ENCODE data around the gene PUM1.

The PUM1 gene

GRCh38 chr1:31073044-31073443 lies 7.5 kb upstream of the PUM1 start:
- no peak for TF ChIP-seq FOXP2 (optimal IDR thresholded peaks at IDR 0.05; ENCODE audit: borderline replicate concordance, extremely low read depth, extremely low read length, insufficient read depth)
- no peak for TF ChIP-seq POLR2AphosphoS5 (IDR thresholded peaks at IDR 0.05; ENCODE audit: low read depth, low read length)
- TF ChIP-seq, protein P1, sequence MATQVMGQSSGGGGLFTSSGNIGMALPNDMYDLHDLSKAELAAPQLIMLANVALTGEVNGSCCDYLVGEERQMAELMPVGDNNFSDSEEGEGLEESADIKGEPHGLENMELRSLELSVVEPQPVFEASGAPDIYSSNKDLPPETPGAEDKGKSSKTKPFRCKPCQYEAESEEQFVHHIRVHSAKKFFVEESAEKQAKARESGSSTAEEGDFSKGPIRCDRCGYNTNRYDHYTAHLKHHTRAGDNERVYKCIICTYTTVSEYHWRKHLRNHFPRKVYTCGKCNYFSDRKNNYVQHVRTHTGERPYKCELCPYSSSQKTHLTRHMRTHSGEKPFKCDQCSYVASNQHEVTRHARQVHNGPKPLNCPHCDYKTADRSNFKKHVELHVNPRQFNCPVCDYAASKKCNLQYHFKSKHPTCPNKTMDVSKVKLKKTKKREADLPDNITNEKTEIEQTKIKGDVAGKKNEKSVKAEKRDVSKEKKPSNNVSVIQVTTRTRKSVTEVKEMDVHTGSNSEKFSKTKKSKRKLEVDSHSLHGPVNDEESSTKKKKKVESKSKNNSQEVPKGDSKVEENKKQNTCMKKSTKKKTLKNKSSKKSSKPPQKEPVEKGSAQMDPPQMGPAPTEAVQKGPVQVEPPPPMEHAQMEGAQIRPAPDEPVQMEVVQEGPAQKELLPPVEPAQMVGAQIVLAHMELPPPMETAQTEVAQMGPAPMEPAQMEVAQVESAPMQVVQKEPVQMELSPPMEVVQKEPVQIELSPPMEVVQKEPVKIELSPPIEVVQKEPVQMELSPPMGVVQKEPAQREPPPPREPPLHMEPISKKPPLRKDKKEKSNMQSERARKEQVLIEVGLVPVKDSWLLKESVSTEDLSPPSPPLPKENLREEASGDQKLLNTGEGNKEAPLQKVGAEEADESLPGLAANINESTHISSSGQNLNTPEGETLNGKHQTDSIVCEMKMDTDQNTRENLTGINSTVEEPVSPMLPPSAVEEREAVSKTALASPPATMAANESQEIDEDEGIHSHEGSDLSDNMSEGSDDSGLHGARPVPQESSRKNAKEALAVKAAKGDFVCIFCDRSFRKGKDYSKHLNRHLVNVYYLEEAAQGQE (IDR thresholded peaks at IDR 0.05; ENCODE audit: insufficient read depth in 1 of 2, low read depth in 2 of 2, low read length in 2 of 2), result no peak
- TF ChIP-seq TAF1 (IDR thresholded peaks at IDR 0.05; ENCODE audit: borderline replicate concordance, insufficient read depth, low read length), result no peak
- no peak for TF ChIP-seq SIN3A (IDR thresholded peaks at IDR 0.05; ENCODE audit: borderline replicate concordance, insufficient read depth, low read length)

DNA sequence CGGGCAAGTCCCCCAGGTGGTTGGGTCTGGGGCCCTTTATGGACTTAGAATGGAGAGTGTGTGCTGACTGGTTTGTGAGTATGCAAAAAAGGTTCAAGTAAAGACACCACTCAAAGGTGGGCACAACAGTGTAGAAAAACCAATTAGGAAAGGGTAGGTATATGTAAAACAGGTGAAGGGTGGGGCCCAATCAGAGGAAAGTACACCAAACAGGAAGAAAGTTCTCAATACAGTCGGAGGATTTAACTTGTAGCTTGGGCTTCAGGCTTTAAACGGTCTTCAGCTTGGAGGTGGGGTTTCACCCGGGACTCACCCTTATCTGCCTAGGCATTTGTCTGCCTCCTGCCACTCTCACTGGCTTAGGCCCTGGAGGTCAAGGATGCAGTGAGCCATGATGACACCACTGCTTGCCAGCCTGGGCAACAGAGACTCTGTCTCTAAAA lies 6.8 kb upstream of the PUM1 start:
- TF ChIP-seq, protein P1 (IDR thresholded peaks at IDR 0.05; ENCODE audit: insufficient read depth in 1 of 2, low read depth in 2 of 2, low read length in 2 of 2), result no peak
- TF ChIP-seq FOXP2 (optimal IDR thresholded peaks at IDR 0.05; ENCODE audit: borderline replicate concordance, extremely low read depth, extremely low read length, insufficient read depth), result no peak
- TF ChIP-seq POLR2AphosphoS5 (IDR thresholded peaks at IDR 0.05; ENCODE audit: low read depth, low read length), result no peak
- no peak for TF ChIP-seq TAF1 (IDR thresholded peaks at IDR 0.05; ENCODE audit: borderline replicate concordance, insufficient read depth, low read length)
- TF ChIP-seq SIN3A (IDR thresholded peaks at IDR 0.05; ENCODE audit: borderline replicate concordance, insufficient read depth, low read length), result no peak

DNA sequence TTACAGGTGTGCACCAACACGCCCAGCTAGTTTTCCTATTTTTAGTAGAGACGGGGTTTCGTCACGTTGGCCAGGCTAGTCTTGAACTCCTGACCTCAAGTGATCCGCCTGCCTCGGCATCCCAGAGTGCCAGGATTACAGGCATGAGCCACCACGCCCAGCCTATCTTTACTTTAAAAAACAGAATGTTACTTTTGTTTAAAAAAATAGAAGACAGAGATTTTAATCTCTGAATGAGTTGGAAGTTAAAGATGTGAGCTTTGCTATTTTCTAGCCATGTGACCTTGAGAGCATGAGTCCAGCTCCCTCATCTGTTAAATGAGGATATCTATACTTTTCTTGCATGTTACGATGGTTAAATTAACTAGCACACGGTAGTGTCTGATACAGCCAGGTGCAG lies 3.9 kb upstream of the PUM1 start:
- TF ChIP-seq TAF1 (IDR thresholded peaks at IDR 0.05; ENCODE audit: borderline replicate concordance, insufficient read depth, low read length) (no peak), SIN3A (IDR thresholded peaks at IDR 0.05; ENCODE audit: borderline replicate concordance, insufficient read depth, low read length) (no peak), POLR2AphosphoS5 (IDR thresholded peaks at IDR 0.05; ENCODE audit: low read depth, low read length) (no peak), FOXP2 (optimal IDR thresholded peaks at IDR 0.05; ENCODE audit: borderline replicate concordance, extremely low read depth, extremely low read length, insufficient read depth) (no peak)

- TF ChIP-seq, protein P1 (IDR thresholded peaks at IDR 0.05; ENCODE audit: insufficient read depth in 1 of 2, low read depth in 2 of 2, low read length in 2 of 2), result no peak
- TF ChIP-seq POLR2AphosphoS5 (IDR thresholded peaks at IDR 0.05; ENCODE audit: low read depth, low read length) (no peak), FOXP2 (optimal IDR thresholded peaks at IDR 0.05; ENCODE audit: borderline replicate concordance, extremely low read depth, extremely low read length, insufficient read depth) (no peak), TAF1 (IDR thresholded peaks at IDR 0.05; ENCODE audit: borderline replicate concordance, insufficient read depth, low read length) (no peak), SIN3A (IDR thresholded peaks at IDR 0.05; ENCODE audit: borderline replicate concordance, insufficient read depth, low read length) (no peak)
These were observed 703 bp downstream of the PUM1 start for GRCh38 chr1:31064718-31065309.

GRCh38 chr1:31064111-31064717 lies 1.3 kb downstream of the PUM1 start:
- TF ChIP-seq POLR2AphosphoS5 (IDR thresholded peaks at IDR 0.05; ENCODE audit: low read depth, low read length) (no peak), SIN3A (IDR thresholded peaks at IDR 0.05; ENCODE audit: borderline replicate concordance, insufficient read depth, low read length) (no peak), TAF1 (IDR thresholded peaks at IDR 0.05; ENCODE audit: borderline replicate concordance, insufficient read depth, low read length) (no peak), FOXP2 (optimal IDR thresholded peaks at IDR 0.05; ENCODE audit: borderline replicate concordance, extremely low read depth, extremely low read length, insufficient read depth) (no peak)
- TF ChIP-seq, protein P1 (IDR thresholded peaks at IDR 0.05; ENCODE audit: insufficient read depth in 1 of 2, low read depth in 2 of 2, low read length in 2 of 2), result no peak

All from PFSK-1 (cell line).